Testis (tissue), 3 donors: ENCODE results near the gene CYGB. TPM values are rescaled to one million over a fixed set of nuclear protein-coding genes. Genes with fewer than 3 reads are reported as not detected.

ENCODE experiments used
- DNase-seq: peaks from one replicate; pipeline ENCODE4 v3.0.0-alpha.2; 2019
- H3K27ac ChIP-seq, 2 donors: fragments of 200-600 bp; sonication (generic); one replicate each; pipeline ENCODE4 v1.5.1; 2019
- H3K27me3 ChIP-seq: fragments of 200-600 bp; sonication (generic); one replicate; pipeline ENCODE4 v1.5.1; 2019
- H3K36me3 ChIP-seq: fragments of 200-600 bp; sonication (generic); one replicate; pipeline ENCODE4 v1.5.1; 2017; ENCODE audit warnings: low read depth; ENCODE audit errors: missing control alignments
- H3K4me1 ChIP-seq: fragments of 200-600 bp; sonication (generic); one replicate; pipeline ENCODE4 v1.5.1; 2019
- H3K4me3 ChIP-seq, 2 donors: fragments of 200-600 bp; sonication (generic); one replicate each; pipeline ENCODE4 v1.5.1; 2017 to 2019
- H3K9me3 ChIP-seq: fragments of 200-600 bp; sonication (generic); one replicate; pipeline ENCODE4 v1.5.1; 2017
- POLR2A ChIP-seq: fragments of 450-650 bp; IDR thresholded peaks from one replicate; pipeline ENCODE4 v1.6.1; 2017; ENCODE audit warnings: antibody characterized with exemption, mild to moderate bottlenecking, moderate library complexity
- WGBS, 2 donors: methylation state at CpG; one replicate each; pipeline ENCODE4 v1.1.5; 2018; 5-methylcytosine and 5-hydroxymethylcytosine counted together
- intact Hi-C: fragments of 100-400 bp; cut with DNase I; formaldehyde crosslinking; loops from one replicate; pipeline ENCODE4 v1.15.1; 2023; ENCODE audit warnings: low total_unique reads
- polyA plus RNA-seq: library from polyadenylated mRNA; stranded (reverse); fragments of 350-450 nt; fragmentation: Illumina TruSeq; extraction: RNeasy Lipid Tissue Mini Kit (QIAGEN cat#74804); gene quantifications from one replicate; pipeline ENCODE4 v1.2.3, GENCODE V29; 2014; ENCODE audit warnings: low read depth, low replicate concordance; ENCODE audit not compliant: insufficient read depth
- total RNA-seq, 2 donors: library from RNA; depleted of rRNA; stranded (reverse); fragments of >200 nt; gene quantifications; one replicate each; pipeline ENCODE4 v1.2.3, GENCODE V29; 2016
- TF ChIP-seq, protein P1 (sequence below), 3 experiments: fragments of 450-650 bp in 2 of 3; fragments of 200-600 bp in 1 of 3; sonication (generic) in 1 of 3; IDR thresholded peaks; one replicate each; pipeline ENCODE4 v1.5.1; 2016 to 2019; ENCODE audit warnings: antibody characterized with exemption in 3 of 3, mild to moderate bottlenecking in 2 of 3, moderate library complexity in 1 of 3

CYGB gene
- total and polyA plus RNA-seq, 3 donors from 2014 or later: 3.4 to 9.9 (median 7.2) TPM

DNA sequence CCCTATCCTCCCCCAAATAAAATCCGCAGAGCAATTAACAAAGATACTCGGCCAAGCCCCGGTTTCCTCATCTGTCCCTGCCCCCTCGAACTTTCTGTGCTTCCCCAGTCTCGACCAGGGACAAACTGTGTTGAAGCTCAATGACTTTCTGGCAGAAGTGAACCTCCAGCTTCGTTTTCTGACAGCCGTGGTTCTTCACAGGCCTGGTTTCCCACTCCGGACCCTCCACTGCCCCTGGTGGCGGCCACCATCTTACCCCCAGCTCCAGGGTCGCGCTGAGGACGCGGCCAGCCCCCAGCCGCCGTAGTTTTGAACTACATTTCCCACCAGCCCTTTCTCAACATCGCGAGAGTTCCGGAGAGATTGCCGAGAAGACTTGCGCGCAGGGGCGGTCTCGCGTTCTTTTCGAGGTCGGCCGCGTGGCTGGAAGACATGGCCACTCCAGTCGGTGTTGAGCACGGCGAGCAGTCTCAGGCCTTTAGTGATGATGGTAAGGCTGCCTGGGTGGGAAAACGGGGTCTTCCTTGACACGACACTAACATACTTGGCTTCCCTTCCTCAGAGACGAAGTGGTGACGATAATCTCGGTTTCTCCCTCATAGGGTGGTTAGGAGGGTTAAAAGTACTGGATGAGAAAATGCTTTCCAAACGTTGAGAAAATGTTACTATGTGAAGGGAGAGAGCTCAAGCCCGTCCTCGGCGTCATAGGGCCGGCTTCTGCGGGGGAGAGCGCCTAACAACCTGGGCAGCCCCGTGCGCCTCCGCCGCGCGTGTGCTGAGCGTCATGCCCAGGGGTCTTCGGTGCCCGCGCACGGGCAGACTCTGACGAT is 20.1 kb upstream of the CYGB start:
- intact Hi-C loops: no loop called here

DNA sequence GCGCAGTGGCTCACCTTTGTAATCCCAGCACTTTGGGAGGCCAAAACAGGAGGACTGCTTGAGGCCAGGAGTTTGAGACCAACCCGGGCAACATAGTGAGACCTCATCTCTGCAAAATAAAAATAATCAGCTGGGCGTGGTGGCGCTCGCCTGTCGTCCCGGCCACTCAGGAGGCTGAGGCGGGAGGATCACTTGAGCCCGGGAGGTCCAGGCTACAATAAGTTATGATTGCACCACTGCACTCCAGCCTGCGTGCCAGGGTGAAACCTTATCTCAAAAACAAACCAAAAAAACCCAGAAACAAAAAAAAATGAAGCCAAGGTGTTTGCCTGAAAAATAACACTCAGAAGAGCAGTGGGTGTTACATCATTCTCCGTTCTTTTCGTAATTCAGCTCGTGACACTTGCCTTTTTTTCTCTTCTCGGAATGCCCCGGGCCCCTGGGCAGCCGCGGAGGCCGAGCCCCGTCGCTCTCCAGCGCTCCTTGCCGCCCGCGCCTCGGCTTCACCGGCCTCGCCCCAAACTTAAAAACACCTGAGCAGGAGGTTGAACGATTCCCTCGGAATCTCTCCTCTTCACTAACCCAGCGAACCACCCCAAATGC is 19.4 kb upstream of the CYGB start:
- no peak for DNase-seq
- 33 to 37% methylated on average over 30 of the region's 30 CpGs for WGBS, 2 donors
- Histone ChIP-seq H3K27ac (peak overlapping the region; percentile 90 to 94), H3K4me3 (peak overlapping the region; percentile 65 to 84), H3K4me1 (peaks cover 32% of the 10 kb centered on the region), H3K27me3 (no peaks in the 10 kb centered on the region), H3K36me3 (no peaks in the 10 kb centered on the region), H3K9me3 (no peaks in the 10 kb centered on the region)
- intact Hi-C loops: no loop called here
- TF ChIP-seq, protein P1, sequence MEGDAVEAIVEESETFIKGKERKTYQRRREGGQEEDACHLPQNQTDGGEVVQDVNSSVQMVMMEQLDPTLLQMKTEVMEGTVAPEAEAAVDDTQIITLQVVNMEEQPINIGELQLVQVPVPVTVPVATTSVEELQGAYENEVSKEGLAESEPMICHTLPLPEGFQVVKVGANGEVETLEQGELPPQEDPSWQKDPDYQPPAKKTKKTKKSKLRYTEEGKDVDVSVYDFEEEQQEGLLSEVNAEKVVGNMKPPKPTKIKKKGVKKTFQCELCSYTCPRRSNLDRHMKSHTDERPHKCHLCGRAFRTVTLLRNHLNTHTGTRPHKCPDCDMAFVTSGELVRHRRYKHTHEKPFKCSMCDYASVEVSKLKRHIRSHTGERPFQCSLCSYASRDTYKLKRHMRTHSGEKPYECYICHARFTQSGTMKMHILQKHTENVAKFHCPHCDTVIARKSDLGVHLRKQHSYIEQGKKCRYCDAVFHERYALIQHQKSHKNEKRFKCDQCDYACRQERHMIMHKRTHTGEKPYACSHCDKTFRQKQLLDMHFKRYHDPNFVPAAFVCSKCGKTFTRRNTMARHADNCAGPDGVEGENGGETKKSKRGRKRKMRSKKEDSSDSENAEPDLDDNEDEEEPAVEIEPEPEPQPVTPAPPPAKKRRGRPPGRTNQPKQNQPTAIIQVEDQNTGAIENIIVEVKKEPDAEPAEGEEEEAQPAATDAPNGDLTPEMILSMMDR (IDR thresholded peaks at IDR 0.05): no peak
- TF ChIP-seq POLR2A: no peak

More for the DNA sequence above, 20.1 kb upstream of the CYGB start:
- Histone ChIP-seq H3K27me3 (no peaks in the 10 kb centered on the region), H3K9me3 (no peaks in the 10 kb centered on the region), H3K4me3 (peak overlapping the region; percentile 65 to 84), H3K36me3 (no peaks in the 10 kb centered on the region), H3K4me1 (peaks cover 36% of the 10 kb centered on the region), H3K27ac (peak overlapping the region; percentile 90 to 94)
- DNase-seq: peak; percentile 97
- TF ChIP-seq, protein P1 (IDR thresholded peaks at IDR 0.05): peak; percentile 33 to 65 (median 63)
- peak; percentile 13 for TF ChIP-seq POLR2A
- WGBS, 2 donors: 1% methylated on average over 52 to 55 of the region's 55 CpGs

DNA sequence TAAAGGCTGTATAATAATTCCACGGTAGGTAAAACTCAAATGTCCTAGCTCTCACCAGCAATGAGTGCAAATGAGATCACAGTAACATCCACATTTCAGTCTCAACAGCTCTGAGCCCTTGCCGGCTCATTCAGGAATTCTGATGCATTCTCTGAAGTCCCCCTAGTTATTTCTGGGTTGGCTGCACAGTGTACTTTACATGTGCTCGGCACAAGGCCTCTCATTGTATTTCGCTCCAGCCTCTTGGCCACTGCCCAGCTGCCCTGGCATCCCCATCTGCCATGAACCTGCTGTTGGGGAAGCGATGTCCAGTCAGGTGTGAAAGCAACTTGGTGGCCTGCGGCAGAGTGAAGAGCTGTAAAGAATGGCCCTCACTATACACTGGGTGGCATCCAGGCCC is 16.6 kb upstream of the CYGB start:
- 53 to 63% methylated on average over 6 of the region's 6 CpGs for WGBS, 2 donors
- no peak overlapping the region for H3K4me3 ChIP-seq
- no peaks in the 10 kb centered on the region for H3K36me3 ChIP-seq
- peak; percentile 79 for DNase-seq
- H3K9me3 ChIP-seq: no peaks in the 10 kb centered on the region
- intact Hi-C loops: no loop called here
- TF ChIP-seq POLR2A: no peak
- H3K27ac ChIP-seq: peak overlapping the region in 1 of 2 donors; percentile 33
- peaks cover 20% of the 10 kb centered on the region for H3K4me1 ChIP-seq
- no peaks in the 10 kb centered on the region for H3K27me3 ChIP-seq

DNA sequence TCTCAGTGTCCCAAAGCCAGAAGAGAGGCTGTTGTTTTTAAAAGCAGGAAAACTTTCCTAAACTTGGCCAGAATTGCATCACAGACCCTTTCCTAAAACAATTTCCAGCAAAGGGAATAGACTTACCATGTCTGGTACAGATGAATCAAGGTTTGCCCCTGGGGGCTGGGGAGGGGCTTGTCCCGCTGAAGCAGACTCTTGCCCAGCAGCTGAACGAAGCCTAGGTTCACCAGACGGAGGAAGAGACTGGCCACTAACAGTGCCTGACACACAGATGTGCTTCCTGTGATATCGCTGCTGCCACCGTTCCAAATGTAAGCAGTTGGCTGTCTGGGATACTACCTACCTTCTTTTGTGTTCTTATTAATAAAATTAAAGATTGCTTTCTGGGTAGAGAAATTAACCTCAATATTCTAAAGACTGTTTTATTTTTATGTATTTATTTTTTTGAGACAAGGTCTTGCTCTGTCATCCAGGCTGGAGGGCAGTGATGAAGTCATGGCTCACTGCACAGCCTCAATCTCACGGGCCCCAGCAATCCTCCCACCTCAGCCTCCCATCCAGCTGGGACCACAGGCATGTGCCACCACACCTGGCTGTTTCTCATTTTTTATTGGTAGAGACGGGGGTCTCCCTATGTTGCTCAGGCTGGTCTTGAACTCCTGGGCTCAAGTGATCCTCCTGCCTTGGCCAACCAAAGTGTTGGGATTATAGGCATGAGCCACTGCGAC is 15.8 kb upstream of the CYGB start:
- TF ChIP-seq, protein P1 (IDR thresholded peaks at IDR 0.05): no peak
- TF ChIP-seq POLR2A: no peak
- intact Hi-C loops: no loop called here
- Histone ChIP-seq H3K27ac (peak overlapping the region in 1 of 2 donors; percentile 33), H3K4me3 (no peak overlapping the region), H3K36me3 (no peaks in the 10 kb centered on the region), H3K27me3 (no peaks in the 10 kb centered on the region), H3K9me3 (no peaks in the 10 kb centered on the region), H3K4me1 (peaks cover 13% of the 10 kb centered on the region)
- DNase-seq: no peak
- 83 to 91% methylated on average over 8 of the region's 8 CpGs for WGBS, 2 donors

DNA sequence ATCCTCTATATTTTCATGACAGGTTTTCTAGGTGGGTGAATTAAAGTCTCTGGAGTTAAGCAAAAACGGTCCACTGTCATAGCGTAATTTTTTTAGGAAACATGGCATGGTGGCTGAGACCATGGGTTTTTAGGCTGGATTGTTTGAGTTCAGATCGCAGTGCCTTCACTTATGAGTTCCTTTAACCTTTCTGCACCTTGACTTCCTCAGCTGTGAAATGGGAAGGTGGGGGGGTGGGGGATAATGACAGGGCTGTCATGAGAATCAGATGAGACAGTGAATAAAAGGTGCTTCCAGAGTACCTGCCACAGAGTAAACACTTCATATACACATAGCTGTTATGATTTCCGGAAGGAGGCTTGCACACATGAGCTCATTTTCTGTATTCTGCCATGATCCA is 14.2 kb upstream of the CYGB start:
- H3K27ac ChIP-seq: no peak overlapping the region
- TF ChIP-seq, protein P1 (IDR thresholded peaks at IDR 0.05): no peak
- no peak for TF ChIP-seq POLR2A
- no peak for DNase-seq
- intact Hi-C loops: no loop called here
- H3K36me3 ChIP-seq: no peaks in the 10 kb centered on the region
- H3K4me1 ChIP-seq: peaks cover 19% of the 10 kb centered on the region
- H3K4me3 ChIP-seq: no peak overlapping the region
- WGBS, 2 donors: 94 to 97% methylated on average over 4 of the region's 4 CpGs
- no peaks in the 10 kb centered on the region for H3K9me3 ChIP-seq
- H3K27me3 ChIP-seq: no peaks in the 10 kb centered on the region
